GM23248 (cell line): ENCODE data around the gene MGAT5.

ENCODE experiments used
- EZH2 ChIP-seq: fragments of 200-600 bp; sonication (generic); IDR thresholded peaks from 2 replicates; pipeline ENCODE4 v1.6.1; 2018; ENCODE audit warnings: antibody characterized with exemption, mild to moderate bottlenecking; ENCODE audit not compliant: insufficient read depth, poor library complexity, severe bottlenecking
- EZH2phosphoT487 ChIP-seq: fragments of 200-600 bp; sonication (generic); IDR thresholded peaks from 2 replicates; pipeline ENCODE4 v1.6.1; 2018; ENCODE audit warnings: antibody characterized with exemption, moderate library complexity, mild to moderate bottlenecking, low read depth; ENCODE audit not compliant: insufficient read depth

DNA sequence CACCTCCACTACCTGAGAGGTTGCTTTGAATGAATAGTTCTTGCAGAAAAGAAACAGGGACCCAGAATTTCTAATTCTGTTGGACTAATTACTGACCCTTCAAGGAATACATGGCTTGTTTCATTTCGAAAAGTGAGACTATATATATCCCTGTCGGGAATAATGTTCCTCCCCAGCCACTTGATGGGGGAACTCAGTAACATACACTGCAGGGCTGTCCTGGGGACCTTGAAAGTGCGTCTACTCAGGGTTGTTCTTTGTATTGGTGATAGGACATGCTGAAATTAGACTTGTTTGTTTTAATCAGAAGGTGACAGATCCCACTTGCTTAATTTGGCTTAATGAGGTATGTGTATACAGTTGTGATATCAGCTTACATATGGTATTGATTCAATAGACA is 25.5 kb downstream of the MGAT5 start:
- TF ChIP-seq EZH2phosphoT487 (no peak), EZH2 (no peak)
